GM12878 (cell line): Measurements from ENCODE around the gene CITED2. TPM values are rescaled to one million over a fixed set of nuclear protein-coding genes. Genes with fewer than 3 reads are reported as not detected.
A peak's percentile ranks its signal among the peaks of the same experiment; 100 is the strongest.

Source experiments
- CBX5 ChIP-seq: sonication (generic); IDR thresholded peaks from 2 replicates; pipeline ENCODE4 v1.6.1; 2016; ENCODE audit warnings: low read depth, moderate library complexity, mild to moderate bottlenecking, inconsistent platforms
- CEBPB ChIP-seq, 2 experiments: fragments of 150-350 bp in 1 of 2; IDR thresholded peaks; 2 replicates each; pipeline ENCODE4 v1.6.1; 2012 to 2014; ENCODE audit warnings: low read depth in 2 of 2, low read length in 2 of 2, borderline replicate concordance in 1 of 2, inconsistent platforms in 1 of 2
- IKZF1 ChIP-seq: fragments of 450-650 bp; conservative IDR thresholded peaks from 2 replicates; pipeline ENCODE4 v1.6.1; 2017; ENCODE audit warnings: antibody characterized with exemption, mild to moderate bottlenecking
- KLF5 ChIP-seq: fragments of 450-650 bp; IDR thresholded peaks from 2 replicates; pipeline ENCODE4 v1.6.1; 2014; ENCODE audit warnings: mild to moderate bottlenecking; ENCODE audit not compliant: partially characterized antibody
- MTA2 ChIP-seq: fragments of 450-650 bp; IDR thresholded peaks from 2 replicates; pipeline ENCODE4 v1.6.1; 2016; ENCODE audit warnings: low read depth, mild to moderate bottlenecking, moderate library complexity
- NR2C1 ChIP-seq: fragments of 450-650 bp; IDR thresholded peaks from 2 replicates; pipeline ENCODE4 v1.6.1; 2017; ENCODE audit warnings: antibody characterized with exemption, mild to moderate bottlenecking, moderate library complexity
- POLR2A ChIP-seq: IDR thresholded peaks from 2 replicates; pipeline ENCODE4 v1.6.1; 2011; ENCODE audit warnings: low read depth, mild to moderate bottlenecking, low read length
- POLR2AphosphoS2 ChIP-seq: IDR thresholded peaks from 2 replicates; pipeline ENCODE4 v1.6.1; 2011; ENCODE audit warnings: low read depth, mild to moderate bottlenecking, low read length, improper control_type of control experiment, moderate library complexity
- RELA ChIP-seq: fragments of 450-650 bp; IDR thresholded peaks from 2 replicates; pipeline ENCODE4 v1.8.0; 2014; ENCODE audit warnings: borderline replicate concordance; ENCODE audit not compliant: partially characterized antibody
- SIX5 ChIP-seq: IDR thresholded peaks from 2 replicates; pipeline ENCODE4 v1.6.1; 2011; ENCODE audit warnings: mild to moderate bottlenecking, low read depth, low read length, moderate library complexity; ENCODE audit not compliant: severe bottlenecking
- SMC3 ChIP-seq: IDR thresholded peaks from 2 replicates; pipeline ENCODE4 v1.6.1; 2011; ENCODE audit warnings: low read length, improper control_type of control experiment, borderline replicate concordance
- TBL1XR1 ChIP-seq: IDR thresholded peaks from 2 replicates; pipeline ENCODE4 v1.6.1; 2012; ENCODE audit warnings: low read depth, low read length, improper control_type of control experiment
- YBX1 ChIP-seq: fragments of 450-650 bp; IDR thresholded peaks from 2 replicates; pipeline ENCODE4 v1.6.1; 2016; ENCODE audit warnings: antibody characterized with exemption
- ZNF622 ChIP-seq: fragments of 450-650 bp; IDR thresholded peaks from 2 replicates; pipeline ENCODE4 v1.6.1; 2017; ENCODE audit warnings: mild to moderate bottlenecking, inconsistent platforms
- ZSCAN29 ChIP-seq: fragments of 450-650 bp; IDR thresholded peaks from 2 replicates; pipeline ENCODE4 v1.6.1; 2017; ENCODE audit warnings: mild to moderate bottlenecking, moderate library complexity
- polyA plus RNA-seq, 11 experiments: library from polyadenylated mRNA; depleted of rRNA in 4 of 11; unstranded in 6 of 11; stranded (reverse) in 5 of 11; fragments of >200 nt; fragmentation: Nextera tagmentation in 4 of 11; fragmentation: Illumina TruSeq in 1 of 11; extraction: Ambion mirVana in 4 of 11; extraction: Trizol in 1 of 11; gene quantifications; 1 replicate in 1 of 11; 2 replicates in 10 of 11; pipeline versions ENCODE4 v1.2.1 to v1.2.3, GENCODE V29; 2011 to 2016; ENCODE audit warnings: inconsistent platforms in 2 of 11, missing spikeins in 2 of 11, low read depth in 1 of 11
- total RNA-seq, 4 experiments: library from RNA; depleted of rRNA in 3 of 4; stranded (reverse); fragments of >200 nt in 3 of 4; fragmentation: Illumina TruSeq in 1 of 4; extraction: Trizol in 1 of 4; gene quantifications; 2 replicates each; pipeline versions ENCODE4 v1.2.1 to v1.2.3, GENCODE V29; 2013 to 2021
- TF ChIP-seq, protein P1 (sequence below): fragments of 450-650 bp; IDR thresholded peaks from 2 replicates; pipeline ENCODE4 v1.6.1; 2018; ENCODE audit warnings: borderline replicate concordance, mild to moderate bottlenecking; ENCODE audit not compliant: partially characterized antibody
- TF ChIP-seq, protein P2 (sequence below): IDR thresholded peaks from 2 replicates; pipeline ENCODE4 v1.6.1; 2011; ENCODE audit warnings: mild to moderate bottlenecking, low read depth, low read length, moderate library complexity; ENCODE audit not compliant: insufficient replicate concordance
- TF ChIP-seq, protein P3 (sequence below): IDR thresholded peaks from 2 replicates; pipeline ENCODE4 v1.6.1; 2011; ENCODE audit warnings: low read depth, low read length, improper control_type of control experiment, borderline replicate concordance
- TF ChIP-seq, protein P4 (sequence below): IDR thresholded peaks from 2 replicates; pipeline ENCODE4 v1.6.1; 2012; ENCODE audit warnings: low read length, inconsistent platforms
- TF ChIP-seq, protein P5 (sequence below), 3 experiments: IDR thresholded peaks in 2 of 3; conservative IDR thresholded peaks in 1 of 3; 2 replicates each; pipeline ENCODE4 v1.5.1; 2011; ENCODE audit warnings: low read depth in 3 of 3, low read length in 3 of 3, mild to moderate bottlenecking in 3 of 3, control low read depth in 2 of 3, moderate library complexity in 2 of 3, inconsistent platforms in 1 of 3, mixed read lengths in 1 of 3; ENCODE audit not compliant: control insufficient read depth in 2 of 3, insufficient read depth in 1 of 3; ENCODE audit errors: extremely low read depth in 1 of 3

Gene CITED2
- total and polyA plus RNA-seq, 10 of the 15 experiments (the other 5 are each of a cell fraction or from before 2014, with no cell fraction given): 0.08 to 20.0 (median 7.3) TPM

DNA sequence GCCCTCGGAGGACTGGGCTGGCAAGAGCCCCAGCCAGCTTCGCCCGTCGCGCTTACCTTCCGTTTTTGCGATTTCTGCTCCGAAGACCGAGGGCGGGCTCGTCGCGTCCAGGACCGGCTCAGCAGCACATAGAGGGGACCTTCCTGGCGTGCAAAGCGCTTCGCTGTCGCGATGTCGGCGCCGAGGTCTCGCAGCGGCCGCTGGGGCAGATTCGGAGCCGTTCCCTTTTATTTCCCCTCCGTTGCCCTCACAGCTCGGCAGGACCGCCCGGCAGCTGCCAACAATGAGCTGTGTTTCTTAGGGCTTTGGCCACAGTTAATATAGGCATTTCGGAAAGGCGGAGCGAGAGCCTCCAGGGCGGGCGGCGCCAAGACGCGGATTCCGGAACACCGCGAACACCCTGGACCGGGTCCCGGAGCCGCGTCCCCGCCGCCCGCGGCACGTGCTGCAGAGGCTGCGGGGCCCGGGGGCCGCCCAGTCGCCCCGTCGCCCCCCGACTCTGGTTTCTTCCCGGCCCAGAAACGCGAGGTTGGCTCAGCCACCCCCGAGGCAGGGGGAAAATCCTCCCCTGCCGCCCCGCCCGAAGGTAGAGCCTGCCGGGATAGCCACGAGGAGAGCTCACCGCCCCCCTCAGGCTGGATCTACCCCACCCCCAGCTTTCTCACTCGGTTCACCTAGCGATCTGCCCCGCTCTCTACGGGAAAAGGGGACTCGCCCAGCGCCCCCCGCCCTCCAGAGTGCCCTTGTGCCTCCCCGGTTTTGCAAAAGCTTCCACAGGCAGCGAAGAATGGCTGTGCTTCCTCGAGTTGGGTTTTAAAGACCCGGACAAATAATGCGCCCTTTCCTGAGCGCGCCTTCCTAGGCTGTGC, at the start of gene CITED2 (continued):
- TF ChIP-seq, protein P1, sequence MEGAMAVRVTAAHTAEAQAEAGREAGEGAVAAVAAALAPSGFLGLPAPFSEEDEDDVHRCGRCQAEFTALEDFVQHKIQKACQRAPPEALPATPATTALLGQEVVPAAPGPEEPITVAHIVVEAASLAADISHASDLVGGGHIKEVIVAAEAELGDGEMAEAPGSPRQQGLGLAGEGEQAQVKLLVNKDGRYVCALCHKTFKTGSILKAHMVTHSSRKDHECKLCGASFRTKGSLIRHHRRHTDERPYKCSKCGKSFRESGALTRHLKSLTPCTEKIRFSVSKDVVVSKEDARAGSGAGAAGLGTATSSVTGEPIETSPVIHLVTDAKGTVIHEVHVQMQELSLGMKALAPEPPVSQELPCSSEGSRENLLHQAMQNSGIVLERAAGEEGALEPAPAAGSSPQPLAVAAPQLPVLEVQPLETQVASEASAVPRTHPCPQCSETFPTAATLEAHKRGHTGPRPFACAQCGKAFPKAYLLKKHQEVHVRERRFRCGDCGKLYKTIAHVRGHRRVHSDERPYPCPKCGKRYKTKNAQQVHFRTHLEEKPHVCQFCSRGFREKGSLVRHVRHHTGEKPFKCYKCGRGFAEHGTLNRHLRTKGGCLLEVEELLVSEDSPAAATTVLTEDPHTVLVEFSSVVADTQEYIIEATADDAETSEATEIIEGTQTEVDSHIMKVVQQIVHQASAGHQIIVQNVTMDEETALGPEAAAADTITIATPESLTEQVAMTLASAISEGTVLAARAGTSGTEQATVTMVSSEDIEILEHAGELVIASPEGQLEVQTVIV: no peak
- TF ChIP-seq POLR2AphosphoS2: peak; percentile 97
- TF ChIP-seq, protein P2, sequence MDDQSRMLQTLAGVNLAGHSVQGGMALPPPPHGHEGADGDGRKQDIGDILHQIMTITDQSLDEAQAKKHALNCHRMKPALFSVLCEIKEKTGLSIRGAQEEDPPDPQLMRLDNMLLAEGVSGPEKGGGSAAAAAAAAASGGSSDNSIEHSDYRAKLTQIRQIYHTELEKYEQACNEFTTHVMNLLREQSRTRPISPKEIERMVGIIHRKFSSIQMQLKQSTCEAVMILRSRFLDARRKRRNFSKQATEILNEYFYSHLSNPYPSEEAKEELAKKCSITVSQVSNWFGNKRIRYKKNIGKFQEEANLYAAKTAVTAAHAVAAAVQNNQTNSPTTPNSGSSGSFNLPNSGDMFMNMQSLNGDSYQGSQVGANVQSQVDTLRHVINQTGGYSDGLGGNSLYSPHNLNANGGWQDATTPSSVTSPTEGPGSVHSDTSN: peak; percentile 21
- no peak for TF ChIP-seq MTA2
- no peak for TF ChIP-seq YBX1
- peak; percentile 99 for TF ChIP-seq POLR2A
- TF ChIP-seq, protein P3, sequence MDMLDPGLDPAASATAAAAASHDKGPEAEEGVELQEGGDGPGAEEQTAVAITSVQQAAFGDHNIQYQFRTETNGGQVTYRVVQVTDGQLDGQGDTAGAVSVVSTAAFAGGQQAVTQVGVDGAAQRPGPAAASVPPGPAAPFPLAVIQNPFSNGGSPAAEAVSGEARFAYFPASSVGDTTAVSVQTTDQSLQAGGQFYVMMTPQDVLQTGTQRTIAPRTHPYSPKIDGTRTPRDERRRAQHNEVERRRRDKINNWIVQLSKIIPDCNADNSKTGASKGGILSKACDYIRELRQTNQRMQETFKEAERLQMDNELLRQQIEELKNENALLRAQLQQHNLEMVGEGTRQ: no peak; the same call in 1 of the 2 replicates
- TF ChIP-seq TBL1XR1: peak; percentile 51; the same call in 1 of the 2 replicates
- TF ChIP-seq NR2C1: peak; percentile 28; the same call in 1 of the 2 replicates
- TF ChIP-seq ZNF622: no peak
- no peak for TF ChIP-seq RELA
- TF ChIP-seq, protein P4, sequence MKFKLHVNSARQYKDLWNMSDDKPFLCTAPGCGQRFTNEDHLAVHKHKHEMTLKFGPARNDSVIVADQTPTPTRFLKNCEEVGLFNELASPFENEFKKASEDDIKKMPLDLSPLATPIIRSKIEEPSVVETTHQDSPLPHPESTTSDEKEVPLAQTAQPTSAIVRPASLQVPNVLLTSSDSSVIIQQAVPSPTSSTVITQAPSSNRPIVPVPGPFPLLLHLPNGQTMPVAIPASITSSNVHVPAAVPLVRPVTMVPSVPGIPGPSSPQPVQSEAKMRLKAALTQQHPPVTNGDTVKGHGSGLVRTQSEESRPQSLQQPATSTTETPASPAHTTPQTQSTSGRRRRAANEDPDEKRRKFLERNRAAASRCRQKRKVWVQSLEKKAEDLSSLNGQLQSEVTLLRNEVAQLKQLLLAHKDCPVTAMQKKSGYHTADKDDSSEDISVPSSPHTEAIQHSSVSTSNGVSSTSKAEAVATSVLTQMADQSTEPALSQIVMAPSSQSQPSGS: no peak
- TF ChIP-seq SMC3: peak; percentile 18; the same call in 1 of the 2 replicates
- no peak for TF ChIP-seq CEBPB (IDR thresholded peaks at IDR 0.05; ENCODE audit: borderline replicate concordance in 1 of 2, low read depth in 2 of 2, low read length in 2 of 2)
- TF ChIP-seq SIX5: no peak
- peak; percentile 86 for TF ChIP-seq CBX5
- peak; percentile 76 for TF ChIP-seq IKZF1
- TF ChIP-seq, protein P5, sequence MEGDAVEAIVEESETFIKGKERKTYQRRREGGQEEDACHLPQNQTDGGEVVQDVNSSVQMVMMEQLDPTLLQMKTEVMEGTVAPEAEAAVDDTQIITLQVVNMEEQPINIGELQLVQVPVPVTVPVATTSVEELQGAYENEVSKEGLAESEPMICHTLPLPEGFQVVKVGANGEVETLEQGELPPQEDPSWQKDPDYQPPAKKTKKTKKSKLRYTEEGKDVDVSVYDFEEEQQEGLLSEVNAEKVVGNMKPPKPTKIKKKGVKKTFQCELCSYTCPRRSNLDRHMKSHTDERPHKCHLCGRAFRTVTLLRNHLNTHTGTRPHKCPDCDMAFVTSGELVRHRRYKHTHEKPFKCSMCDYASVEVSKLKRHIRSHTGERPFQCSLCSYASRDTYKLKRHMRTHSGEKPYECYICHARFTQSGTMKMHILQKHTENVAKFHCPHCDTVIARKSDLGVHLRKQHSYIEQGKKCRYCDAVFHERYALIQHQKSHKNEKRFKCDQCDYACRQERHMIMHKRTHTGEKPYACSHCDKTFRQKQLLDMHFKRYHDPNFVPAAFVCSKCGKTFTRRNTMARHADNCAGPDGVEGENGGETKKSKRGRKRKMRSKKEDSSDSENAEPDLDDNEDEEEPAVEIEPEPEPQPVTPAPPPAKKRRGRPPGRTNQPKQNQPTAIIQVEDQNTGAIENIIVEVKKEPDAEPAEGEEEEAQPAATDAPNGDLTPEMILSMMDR (IDR thresholded peaks at IDR 0.05 in 2 of 3, conservative IDR thresholded peaks at IDR 0.05 in 1 of 3; ENCODE audit: control insufficient read depth in 2 of 3, extremely low read depth in 1 of 3, insufficient read depth in 1 of 3, low read depth in 3 of 3, low read length in 3 of 3): peak; percentile 2 to 6 (median 3); a peak in 1 of 6 replicates
- peak; percentile 71 for TF ChIP-seq KLF5
- peak; percentile 91 for TF ChIP-seq ZSCAN29
